ENCODE data around the gene KEL.

The KEL gene

DNA sequence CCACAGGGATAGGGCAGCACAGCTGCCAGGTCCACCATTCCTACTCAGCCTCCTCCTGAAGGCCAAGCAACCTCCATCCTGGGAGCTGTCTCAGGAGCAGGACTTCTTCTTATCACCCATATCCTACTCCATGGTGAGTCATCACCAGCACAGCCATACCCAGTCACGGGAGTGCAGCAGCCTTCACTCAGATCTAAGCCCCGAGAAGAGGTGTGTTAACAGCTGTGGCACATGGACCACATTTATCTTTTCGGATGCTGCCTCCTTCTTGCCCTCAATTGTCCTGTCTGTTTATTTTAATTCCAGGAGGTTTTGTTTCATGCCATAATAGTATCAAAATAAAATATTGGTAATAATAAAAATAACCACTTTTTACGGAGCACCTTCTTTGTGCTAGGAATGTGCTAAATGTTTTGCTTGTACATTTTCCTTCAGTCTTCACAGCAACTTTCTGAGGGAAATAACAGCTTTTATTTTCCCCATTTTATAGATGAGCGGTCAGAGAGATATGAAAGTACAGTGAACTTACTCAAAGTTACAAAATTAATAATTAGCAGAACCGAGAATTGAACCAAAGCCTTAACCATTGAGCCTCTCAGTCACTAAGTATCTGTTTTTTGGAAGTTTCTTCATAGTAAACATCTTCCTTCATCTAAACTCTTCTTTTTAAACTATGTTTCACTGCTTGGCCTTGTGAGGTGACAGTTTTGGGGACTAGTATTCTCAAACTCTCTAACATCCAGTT, 2.5 kb upstream of the KEL start:
- intact Hi-C loops (cut with DNase I), result no loop called here
- no peak for DNase-seq

DNA sequence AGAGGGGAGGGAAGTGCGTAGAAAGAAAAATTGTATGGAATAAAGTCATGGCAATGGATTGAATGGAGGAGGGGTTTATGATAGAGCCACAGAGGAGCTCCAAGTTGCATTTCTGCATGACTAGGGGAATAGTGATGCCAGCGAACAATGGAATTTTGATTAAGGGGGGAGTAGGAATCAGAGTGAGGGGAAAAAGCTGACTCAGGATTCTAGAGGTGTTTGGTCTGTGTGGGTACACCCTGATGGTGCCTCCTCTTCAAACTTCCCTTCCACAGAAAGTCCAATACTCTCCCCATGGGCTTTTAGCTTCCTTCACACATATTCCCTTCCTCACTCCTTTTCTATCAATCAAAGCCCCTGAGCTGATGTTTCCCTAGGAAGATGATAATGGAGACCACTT, 1.8 kb upstream of the KEL start:
- intact Hi-C loops (cut with DNase I), result no loop called here
- no peak for DNase-seq

DNA sequence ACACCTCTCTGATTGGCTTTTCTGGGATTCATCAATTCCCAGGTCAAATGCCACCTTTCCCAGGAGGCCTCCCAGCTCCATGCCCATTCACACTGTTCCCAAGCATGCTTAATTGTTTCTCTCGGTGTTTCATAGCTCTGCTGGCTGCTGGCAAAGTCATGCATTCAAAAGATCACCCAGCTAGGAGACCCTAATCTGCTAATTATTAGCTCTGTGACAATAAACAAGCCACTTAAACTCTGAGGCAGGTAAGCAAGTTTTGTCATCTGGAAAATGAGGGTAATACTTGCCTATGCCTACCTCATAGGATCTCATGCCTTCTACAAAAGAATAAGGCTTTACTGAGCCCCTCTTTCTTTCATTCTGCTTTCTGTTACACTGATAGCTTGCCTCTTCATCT, 828 bp upstream of the KEL start:
- intact Hi-C loops (cut with DNase I), result no loop called here
- DNase-seq, result no peak

DNA sequence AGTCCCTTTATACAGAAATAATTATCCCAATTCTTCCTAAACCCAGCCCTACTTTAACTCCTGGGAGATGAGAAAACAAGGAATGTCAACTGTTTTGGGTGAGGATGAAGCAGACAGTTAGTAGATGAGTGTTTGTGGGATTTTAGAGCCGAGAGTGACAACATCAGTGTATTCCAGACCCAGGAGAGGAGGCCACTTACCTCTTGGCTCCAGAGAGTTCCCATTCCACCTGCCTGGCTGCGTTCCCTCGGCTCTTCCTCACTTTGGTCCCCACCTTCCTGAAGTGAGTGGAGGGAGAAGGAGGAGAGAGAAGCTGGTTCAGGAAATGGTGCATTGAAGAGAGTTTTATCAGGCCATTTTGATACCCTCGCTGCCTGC, 579 bp downstream of the KEL start:
- intact Hi-C loops (cut with DNase I), result no loop called here

DNA sequence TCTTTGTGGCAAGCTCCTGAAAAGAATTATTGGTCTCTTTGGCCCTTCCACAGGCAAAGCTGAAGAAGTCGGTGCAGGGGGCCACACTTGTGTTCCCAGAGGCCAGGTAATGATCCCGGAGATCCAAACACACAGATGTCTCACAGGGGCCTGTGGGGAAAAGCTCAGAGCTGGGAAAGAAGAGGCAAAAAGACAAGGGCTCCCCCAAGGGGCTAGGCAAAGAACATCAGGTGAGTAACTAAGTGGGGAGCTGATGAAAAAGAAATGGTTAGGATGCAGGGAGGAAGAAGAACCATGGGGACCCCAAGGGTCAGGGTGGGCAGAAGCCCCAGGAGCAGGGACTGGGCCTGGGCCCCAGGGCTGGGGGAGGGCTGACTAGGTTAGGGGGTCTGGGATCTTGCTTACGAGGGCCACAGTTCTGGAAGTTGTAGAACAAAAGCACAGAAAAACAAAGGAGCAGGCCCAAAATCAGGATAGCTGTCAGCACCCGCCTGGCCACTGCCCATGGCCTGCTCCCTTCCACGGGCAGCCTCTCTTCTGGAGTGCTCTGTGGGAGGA, 1.1 kb downstream of the KEL start:
- DNase-seq, result no peak
- intact Hi-C loops (cut with DNase I), result no loop called here

More for the DNA sequence above, 579 bp downstream of the KEL start:
- no peak for DNase-seq

DNA sequence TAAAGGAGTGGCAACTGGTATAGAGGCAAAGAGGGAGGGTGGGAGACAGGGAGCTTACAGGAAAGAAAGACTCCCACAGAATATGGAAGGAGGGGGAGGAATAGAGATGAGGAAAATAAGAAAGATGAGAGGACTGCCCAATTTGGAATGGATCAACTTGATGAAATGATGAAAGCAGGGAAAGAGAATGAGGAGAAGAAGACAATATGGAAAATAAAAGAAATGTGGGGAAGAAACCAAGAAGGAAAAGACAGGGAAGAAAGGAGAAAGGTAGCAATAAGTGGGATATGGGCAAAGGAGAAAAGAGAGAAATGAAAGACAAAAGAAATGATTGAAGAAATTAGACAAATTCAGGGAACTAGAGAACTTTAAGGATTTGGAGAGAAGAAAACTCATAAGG, 3.0 kb downstream of the KEL start:
- intact Hi-C loops (cut with DNase I), result no loop called here
- DNase-seq, result no peak

DNA sequence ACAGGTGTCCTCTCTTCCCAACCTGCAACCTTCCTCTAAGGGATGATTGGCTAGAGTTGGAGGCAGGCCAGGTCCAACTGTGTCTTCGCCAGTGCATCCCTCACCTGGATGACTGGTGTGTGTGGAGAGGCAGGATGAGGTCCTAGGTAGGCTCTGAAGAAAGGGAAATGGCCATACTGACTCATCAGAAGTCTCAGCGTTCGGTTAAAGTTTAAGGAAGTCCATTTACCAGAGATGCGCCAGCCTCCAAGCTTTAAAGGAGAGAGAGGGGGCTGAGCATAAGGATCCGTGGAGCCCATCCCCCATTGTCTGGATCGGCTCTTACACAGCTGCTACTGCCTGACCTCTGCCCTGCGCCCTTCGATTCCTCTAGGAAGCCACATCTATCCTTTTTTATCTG, 4.4 kb downstream of the KEL start:
- intact Hi-C loops (cut with DNase I), result no loop called here
- DNase-seq, result no peak

DNA sequence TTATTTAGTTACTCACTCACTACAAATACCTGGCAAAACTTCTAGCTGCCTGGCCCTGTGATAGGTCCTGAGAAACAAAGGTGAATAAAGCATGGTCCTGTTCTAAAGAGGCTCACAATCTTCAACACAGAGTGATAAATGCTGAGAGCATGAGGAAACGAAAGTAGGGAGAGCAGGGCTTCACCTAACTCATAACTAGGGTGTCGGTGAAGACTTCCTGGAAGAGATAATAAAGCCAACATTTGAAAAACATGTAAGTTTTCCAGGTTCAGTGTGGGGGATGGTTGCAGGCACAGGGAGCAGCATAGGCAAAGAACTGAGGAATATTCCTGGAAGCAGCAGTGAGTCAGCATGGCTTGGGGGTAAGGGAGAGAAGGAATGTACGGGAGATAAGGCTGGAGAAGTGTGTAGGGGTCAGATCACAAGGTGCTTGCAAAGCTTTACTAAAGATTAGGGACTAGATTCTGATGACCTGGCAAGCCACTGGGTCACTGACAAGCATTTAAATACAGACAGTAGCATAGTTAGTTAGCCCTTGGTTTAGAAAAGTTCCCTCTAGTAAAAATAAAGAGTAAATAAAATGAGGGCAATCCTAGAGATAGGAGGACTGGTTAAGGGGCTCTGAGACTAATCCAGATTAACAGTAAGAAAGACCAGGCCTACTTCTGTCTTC, 5.1 kb downstream of the KEL start:
- intact Hi-C loops (cut with DNase I), result no loop called here
- no peak for DNase-seq

DNA sequence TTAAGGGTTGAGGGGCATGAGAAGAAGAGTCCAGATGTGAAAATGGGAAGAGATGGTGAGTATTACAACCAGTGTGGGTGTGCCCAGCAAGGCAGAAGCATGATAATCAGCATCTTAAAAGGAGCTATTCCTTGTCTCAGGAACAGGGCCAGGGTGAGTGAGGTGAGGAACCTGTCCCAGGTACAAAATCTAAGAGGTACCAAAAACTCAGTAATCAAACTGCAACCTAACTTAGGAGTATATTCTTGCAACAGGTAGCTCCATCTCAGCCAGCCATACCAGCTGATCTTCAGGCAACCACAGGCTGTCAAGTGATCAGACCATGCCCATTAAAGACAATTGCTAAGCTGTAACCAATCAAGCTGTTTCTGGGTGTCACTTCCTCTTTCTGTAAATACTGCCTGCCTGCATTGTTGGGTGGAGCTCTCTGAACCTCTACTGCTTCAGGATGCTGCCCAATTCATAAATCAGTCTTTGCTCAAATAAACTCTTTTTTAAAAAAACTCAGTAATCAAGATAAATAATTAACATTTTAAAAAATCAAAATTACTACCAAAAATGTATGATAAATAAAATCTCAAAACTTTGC, 7.4 kb downstream of the KEL start:
- no peak for DNase-seq
- intact Hi-C loops (cut with DNase I), result no loop called here

DNA sequence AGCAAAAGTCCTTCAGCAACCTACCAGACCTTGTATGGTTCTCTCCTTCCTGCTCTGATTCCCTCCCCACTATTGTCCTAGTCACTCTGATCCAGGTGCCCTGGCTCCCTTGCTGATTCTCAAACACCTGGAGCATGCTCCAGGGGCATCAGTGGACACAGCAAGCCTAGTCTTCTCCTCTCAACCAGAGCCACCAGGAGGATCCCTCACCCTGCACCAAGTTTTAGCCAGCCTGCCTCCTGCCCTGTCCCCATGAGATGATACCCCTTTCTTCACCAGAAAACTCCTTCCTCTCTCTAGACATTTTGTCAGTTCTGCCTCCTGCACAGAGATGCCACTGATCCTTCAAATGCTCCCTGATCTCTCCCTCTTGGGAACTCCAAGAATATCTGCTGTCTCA, 11.9 kb downstream of the KEL start:
- intact Hi-C loops (cut with DNase I), result no loop called here
- no peak for DNase-seq

DNA sequence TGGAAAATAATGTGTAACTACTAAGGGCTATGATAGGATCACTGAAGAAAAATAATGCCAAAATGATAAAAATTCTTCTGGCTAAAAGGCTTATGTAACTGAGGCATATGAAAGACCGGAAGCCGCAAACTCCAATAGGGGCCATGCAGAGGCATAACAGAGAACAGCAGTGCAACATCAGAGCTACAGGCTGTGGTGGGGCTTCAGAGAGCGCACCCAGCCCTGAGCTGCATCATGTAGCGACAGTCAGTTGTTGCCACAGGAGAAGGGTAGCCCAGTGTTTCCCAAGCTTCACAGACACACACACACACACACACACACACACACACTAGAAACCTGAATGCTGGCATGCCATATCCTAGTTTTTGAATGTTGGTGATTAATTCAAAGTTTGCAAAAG, 13.6 kb downstream of the KEL start:
- intact Hi-C loops (cut with DNase I), result no loop called here
- DNase-seq, result no peak

DNA sequence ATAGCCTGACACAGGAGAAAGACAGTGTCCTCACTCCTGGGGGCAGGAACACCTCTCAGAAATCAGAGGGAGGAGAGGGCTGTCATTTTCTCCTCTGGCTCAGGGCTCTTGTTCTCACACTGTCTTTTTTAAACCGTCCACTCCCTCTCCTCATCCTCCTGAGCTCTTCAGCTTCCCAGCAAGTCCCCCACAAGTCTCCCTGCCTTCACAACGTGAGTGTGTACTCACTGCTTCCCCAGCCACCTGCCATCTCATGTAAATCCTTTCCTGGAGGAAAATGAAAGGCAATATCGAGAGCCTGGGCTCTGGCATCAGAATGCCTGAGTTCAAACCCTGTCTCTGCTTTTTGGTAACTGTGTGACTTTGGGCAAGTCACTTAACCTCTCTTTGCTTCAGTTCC, 17.2 kb downstream of the KEL start:
- intact Hi-C loops (cut with DNase I), result no loop called here
- DNase-seq, result no peak

DNA sequence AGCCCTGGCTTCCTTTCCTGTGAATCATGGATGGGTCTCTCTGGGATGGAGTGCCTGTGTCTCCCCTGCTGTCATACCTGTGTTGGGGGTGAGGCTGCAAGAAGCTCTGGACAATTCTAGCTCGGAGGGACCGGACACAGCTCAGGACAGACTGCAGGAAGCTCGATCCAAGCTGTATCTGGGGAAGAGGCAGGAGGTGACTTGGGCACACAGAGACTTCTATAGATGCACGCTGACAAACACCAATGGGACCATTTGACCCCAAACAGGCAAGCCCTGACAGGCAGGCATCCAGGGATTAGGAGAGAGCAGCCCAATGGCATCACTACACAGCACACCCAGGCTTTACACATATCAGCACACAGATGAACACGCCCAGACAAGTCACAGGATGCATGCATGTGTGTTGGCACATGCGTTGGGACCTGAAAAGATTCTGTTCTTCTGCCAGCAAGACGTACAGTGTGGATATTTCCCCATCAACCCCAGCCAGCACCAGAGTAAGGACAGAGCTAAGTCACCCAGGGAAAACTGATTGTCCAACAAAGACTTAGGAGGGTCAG, 18.4 kb downstream of the KEL start:
- DNase-seq, result no peak
- intact Hi-C loops (cut with DNase I), result no loop called here

DNA sequence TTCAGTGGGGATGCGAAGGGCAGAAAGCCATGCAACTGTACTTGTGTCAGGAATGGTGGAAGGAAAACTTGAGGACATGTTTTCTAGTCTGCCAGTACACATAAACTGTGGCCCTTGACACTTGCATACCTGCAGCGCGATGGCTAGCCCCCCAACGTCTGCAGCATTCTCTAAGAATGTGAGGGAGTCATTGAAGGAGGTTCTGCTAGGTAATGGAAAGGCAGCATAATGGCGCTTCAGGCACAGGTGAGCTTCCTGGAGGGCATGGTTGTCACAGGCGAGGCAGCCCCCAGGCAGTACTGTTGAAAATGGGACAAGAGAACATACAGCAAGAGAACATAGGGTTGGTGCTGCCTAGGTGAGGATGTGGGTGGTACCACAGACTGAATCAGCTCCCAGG, 19.4 kb downstream of the KEL start:
- intact Hi-C loops (cut with DNase I), result no loop called here
- no peak for DNase-seq

DNA sequence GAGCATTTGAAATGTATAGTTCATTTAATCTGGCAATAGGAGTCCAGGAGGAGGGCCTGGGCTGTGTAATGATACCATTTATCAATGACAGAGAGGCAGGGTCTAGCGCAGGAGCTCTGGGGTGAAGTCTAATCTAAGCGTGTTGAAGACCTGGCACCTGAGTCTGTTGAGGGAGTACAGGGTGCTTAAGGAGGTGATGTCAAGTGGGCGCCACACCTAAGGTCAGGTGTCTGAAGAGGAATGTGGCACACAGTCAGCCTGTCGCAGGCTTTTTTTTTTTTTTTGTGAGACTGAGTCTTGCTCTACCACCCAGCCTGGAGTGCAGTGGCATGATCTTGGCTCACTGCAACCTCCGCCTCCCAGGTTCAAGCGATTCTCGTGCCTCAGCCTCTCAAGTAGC, 20.6 kb downstream of the KEL start:
- no peak for DNase-seq
- intact Hi-C loops (cut with DNase I), result no loop called here

DNA sequence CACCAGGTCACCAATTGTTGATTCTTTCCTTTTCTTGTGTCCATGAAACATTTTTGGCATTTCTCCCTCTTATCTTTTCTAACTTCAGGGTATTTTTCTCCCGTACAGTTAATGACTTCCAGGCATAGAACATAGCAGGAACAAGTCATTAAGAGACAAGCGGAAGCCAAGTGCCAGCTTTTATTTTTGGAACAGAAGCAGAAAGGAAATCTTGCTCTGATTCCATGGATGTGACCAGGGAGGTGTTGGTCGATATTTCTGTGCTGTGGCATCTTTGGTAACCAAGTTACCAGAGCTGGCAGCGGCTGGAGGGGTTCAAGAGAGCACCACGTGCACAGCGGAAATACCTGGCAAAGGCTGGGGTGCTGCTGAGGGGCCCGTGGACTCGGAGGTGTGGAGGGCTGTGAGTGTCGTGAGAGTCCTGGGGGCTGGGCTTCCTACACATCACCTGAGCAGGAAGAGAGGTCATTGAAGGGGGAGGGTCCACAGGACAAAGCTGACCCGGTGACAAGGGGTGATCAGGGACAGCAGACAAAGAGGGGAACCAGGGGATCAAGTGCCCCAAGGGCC, 21.1 kb downstream of the KEL start:
- no peak for DNase-seq
- intact Hi-C loops (cut with DNase I), result no loop called here

DNA sequence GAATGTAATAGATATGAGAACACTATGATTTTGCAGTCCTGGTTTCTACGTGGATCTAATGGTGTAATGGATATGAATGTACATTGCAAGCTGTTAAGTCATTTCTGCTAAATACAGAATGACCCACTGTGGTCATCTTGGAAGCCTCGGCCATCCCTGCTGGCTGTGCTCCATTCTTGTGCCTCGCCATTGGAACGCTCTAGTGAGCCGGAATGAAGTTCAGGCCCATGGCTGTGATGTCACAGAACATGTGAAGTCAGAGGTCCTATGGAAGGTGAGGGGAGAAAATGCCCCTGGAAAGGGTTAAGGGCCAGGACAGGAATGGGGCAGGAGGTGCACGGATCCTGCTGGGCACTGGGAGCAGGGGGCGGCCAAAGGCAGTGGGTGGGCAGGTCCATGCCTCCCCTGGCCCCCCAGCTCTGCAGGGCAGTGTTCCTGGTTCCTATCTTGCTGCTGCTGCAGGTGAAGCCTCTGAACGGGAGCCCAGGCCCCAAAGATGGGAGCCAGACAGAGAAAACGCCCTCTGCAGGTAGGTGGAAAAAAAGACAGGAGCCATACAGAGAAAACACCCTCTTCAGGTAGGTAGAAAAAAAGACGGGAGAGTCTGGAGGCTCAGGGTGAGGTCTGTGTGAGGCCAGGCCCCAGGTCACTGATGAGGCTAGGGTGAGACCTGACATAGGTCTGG, 22.8 kb downstream of the KEL start, which contains the start of gene LLCFC1:
Gene LLCFC1 (plus strand): TSS at position 259 of the 685 bp plus-strand sequence. CDS start 138 bp downstream, at position 397.
- no peak for DNase-seq

DNA sequence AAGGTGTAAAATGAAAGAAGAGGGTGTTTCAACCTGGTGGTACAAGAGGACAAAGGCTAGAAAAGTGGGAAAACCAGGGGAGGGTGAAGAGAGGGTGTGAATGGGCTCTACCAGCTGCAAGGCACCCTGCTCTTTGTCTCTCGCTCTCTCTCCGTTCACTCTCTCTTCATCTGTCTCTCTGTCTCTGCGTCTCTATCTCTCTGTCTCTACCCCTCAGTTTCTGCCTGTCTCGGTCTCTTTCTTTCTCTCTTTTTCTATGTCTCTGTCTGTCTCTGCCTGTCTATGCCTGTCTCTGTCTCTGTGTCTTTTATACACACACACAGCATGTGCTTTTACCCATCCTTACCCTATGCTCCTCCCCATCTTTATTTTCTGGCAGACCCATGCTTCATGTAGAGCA, 23.6 kb downstream of the KEL start:
- intact Hi-C loops (cut with DNase I), result no loop called here
- no peak for DNase-seq

More for the DNA sequence above, 22.8 kb downstream of the KEL start, which contains the start of gene LLCFC1:
- intact Hi-C loops (cut with DNase I), result no loop called here

DNA sequence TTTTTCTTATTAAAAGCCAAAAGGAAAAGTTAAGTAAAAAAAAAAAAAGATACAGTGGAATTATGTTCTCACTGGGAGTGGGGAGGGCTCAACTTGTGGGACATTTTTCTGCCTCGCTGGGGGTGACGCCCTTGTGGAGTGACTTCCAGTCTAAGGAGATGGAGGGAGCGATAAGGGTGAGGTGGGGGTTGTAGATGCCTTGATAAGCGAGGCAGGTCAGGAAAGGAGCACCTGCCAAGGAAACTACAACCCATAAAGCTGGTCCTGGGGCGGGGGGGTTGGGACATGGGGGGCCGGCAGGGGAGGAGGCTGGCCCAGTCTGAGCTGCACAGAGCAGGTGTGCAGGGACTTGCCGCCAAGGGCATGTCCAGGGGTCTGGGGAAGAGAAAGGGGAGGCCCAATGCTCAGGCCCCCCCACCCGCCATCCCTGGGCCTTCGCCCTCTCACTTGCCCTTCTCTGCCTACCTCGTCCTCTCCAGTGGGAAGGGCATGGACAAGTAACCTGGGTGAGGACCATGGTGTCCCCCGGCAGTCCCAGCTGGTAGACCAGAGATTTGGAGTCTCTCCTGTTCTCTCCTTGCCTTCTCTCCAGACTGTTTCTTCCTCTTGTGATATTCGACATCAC, 26.1 kb downstream of the KEL start:
- intact Hi-C loops (cut with DNase I), result no loop called here
- no peak for DNase-seq
